Sciatic nerve (tissue), 2 donors: Measurements from ENCODE around the gene EVL. TPM values are rescaled to one million over a fixed set of nuclear protein-coding genes. Genes with fewer than 3 reads are reported as not detected.
A peak's percentile ranks its signal among the peaks of the same experiment; 100 is the strongest.

Source experiments
- ATAC-seq: fragments of 200-7000 bp; cut with Tn5 transposase; one replicate; pipeline ENCODE4 v1.9.1; 2020; ENCODE audit warnings: mild to moderate bottlenecking, moderate library complexity
- DNase-seq: peaks from one replicate; pipeline ENCODE4 v3.0.0-alpha.2; 2020; ENCODE audit warnings: low spot score
- intact Hi-C: fragments of 100-400 bp; cut with DNase I; formaldehyde crosslinking; loops from one replicate; pipeline ENCODE4 v1.14.2; 2022
- total RNA-seq: library from RNA; stranded (reverse); fragmentation: NEBNext Ultra II Directional; extraction: Animal tissue kit (Norgen Biotek cat#: 25700); gene quantifications from one replicate; pipeline ENCODE4 v1.2.1, GENCODE V29; 2021
- donor health status: DM: no; HTN: no; CAD: no.
- donor health status: DM: no; HTN: no; CAD: no.

EVL gene
- total RNA-seq, 1 donor from 2014 or later = 87.2 TPM

DNA sequence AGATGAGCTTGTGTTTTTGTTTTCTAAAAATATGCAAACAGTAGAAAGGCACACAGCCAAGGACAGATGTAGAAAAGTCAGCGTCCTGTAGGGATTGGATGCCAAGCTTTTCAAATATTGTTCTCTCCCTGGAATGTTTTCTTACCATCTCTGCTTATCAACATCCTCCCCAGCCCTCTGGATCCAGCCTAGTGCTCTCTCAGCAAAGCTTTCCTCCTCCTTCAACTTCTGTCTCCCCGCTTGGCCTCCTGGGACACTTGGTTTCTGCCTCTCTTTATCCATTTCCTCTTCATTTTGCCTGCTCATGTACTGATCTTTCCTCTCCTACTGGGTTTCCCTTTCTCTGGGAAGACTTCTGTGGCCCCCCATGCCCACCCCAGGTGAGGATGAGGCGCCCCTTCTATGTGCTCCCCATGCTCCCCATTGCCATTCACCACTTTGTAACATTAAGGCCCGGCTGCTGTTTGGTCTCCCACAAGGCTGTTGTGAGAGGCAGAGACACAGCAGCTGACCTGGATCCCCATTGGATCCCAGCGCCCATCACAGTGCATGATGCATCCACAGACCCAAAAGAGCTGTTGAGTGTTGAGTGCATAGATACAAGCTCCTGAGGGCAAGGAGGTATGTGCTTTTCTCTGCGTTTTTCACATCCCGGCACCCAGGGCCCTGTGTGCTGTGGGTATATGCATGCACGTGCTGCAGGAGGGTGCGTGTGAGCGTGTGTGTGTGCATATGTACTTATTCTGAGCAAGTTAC, 38.2 kb downstream of the EVL start:
- peak; percentile 58 for DNase-seq
- ATAC-seq = peak; percentile 80
- intact Hi-C loops = no loop called here

DNA sequence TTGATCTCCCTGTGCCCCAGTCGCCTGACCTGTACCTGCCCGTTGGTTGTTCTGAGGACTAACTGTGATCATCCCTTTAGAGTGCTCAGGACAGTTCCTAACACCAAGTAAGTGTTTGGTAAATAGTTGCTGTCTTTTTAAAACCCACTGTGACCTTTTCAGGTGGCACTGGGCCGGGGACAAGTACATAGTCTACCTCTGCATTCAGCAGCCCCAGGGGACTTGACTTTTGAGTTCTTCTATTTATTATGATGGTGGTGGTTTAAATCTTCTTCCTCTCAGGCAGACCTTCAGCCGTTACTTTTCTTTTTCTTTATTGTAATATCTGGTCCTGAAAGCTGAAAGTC, 38.8 kb downstream of the EVL start:
- ATAC-seq (no peak), DNase-seq (peak; percentile 37)
- intact Hi-C loops = no loop called here

DNA sequence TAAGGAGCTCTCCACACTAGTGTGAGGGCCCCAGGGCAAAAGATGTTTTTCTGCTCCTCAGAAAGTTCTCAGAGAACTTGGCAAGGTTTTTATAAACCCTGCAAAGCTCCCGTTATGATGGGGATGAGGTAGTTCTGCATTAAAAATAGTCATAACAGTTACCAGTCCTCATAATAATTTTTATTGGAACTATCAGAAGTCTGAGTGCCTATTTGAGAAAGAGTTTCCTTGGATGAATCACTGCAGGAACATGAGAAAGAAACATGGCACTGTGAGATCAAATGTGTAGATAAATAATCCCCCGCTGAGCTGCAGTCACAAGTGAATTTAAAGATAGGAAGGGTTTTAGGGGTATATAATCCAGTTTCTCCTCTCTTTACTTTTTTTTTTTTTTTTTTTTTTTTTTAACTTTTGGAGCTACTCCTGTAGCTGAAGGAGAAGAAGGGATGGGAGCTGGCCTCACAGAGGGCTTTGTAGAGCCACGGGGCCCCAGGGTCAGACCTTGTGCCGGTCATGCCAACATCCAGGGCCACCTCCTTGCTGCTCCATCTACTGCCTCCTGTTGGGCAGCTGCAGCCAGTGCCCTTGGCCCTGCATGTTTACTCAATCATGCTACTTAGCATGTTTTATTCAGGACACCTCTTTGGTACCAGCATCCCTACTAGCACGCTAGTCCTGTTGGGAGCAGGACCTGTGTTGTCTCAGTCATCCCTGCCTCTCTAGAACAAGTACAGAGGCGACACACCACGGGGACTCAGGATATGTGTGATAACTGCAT, 39.5 kb downstream of the EVL start:
- intact Hi-C loops = no loop called here
- ATAC-seq (no peak), DNase-seq (peak; percentile 47)

DNA sequence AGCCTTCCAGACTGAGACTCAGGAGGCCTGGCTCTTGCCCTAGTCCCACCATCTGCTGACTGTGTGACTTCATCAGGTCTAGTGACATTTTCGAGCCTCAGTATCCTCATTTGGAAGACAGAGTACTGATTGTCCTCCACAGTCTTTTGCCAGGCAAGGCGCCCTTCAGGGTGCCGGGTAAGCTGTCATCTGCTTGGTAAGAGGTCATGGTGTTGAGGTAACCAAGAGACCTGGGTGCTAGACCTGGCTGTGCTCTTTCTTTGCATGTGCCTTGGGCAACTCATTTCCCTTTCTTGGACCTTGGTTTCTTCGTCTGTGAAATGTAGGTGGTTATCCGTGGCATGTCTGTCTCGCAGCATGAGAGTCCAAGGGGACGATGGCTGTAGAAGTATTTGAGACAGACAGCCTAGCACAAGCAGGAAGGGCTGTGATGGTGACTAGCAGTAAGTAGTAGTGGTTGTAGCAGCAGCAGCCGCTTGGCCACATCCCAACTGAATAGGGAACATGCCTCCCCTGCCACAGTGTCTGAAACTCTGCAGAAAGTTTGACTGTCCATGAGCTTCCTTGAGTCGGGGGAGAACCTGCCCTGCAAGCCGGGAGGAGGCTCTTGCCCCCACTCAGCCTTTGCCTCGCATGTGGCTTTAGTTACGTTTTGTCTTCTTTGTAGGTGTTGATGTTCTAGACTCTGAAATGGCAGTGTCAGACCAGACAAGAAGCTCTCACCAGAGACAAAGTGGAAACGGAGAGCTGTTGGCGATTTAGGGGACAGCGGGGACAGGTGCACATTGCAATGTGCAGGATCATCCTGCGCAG, 40.3 kb downstream of the EVL start:
- no peak for ATAC-seq
- DNase-seq = peak; percentile 54
- intact Hi-C loops = no loop called here

DNA sequence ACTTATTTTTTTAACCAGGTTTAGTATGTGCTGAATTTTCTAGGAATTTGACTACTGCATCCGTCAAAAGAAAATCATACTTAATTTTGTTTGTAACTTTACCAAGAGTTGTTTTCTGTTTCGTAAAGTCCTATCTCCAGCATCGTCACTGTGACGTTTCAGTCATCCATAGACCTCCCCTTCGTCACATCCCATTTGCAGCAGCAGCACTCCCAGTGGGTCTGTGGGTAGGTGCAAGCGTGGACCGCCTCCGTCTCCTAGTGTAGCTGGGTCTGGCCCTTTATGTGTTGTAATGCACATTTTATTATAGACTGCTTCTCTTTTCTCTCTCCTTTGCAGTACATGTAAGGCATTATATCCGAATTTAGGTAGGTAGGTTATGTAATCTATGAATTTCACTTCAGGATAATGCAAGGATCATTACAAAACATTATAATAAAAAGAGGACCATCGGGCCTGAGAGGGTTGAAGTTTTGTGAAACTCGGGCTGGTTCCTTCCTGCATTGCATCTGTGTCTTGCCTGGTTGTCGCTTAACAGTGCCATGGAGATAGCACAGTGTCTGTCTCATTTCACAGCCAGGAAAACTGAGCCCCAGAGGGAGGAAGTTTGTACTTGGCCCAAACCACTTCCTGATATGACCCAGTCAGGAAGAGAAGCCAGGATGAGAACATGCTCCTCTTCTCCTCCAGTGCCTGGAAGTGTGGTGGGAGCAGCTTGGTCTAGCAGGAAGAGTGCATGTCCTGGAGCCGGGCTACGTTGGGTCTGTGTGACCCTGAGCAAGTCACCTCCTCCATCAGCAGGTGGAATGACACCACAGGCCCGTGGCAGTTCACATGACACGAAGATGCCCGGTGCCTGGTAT, 41.3 kb downstream of the EVL start:
- DNase-seq = peak; percentile 43
- ATAC-seq = no peak
- intact Hi-C loops = no loop called here

DNA sequence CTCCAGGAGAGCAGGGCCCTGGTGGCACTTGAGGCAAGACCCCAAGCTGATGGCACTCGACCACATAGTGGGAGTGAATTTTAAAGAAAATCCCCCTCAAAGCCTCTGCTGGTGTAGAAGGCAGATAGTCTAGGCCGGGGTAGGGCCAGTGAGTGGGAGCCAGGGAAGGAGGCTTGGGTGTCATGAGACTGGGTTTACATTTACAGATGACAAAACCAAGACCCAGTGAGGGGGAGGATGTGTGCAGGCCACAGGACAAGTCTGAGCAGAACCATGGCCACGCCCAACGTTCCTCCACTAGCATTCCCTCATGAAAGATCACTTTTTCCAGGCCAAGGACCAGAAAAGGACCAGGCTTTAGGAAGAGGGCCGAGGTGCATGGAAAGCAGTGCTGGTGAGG, 42.0 kb downstream of the EVL start:
- intact Hi-C loops = no loop called here

DNA sequence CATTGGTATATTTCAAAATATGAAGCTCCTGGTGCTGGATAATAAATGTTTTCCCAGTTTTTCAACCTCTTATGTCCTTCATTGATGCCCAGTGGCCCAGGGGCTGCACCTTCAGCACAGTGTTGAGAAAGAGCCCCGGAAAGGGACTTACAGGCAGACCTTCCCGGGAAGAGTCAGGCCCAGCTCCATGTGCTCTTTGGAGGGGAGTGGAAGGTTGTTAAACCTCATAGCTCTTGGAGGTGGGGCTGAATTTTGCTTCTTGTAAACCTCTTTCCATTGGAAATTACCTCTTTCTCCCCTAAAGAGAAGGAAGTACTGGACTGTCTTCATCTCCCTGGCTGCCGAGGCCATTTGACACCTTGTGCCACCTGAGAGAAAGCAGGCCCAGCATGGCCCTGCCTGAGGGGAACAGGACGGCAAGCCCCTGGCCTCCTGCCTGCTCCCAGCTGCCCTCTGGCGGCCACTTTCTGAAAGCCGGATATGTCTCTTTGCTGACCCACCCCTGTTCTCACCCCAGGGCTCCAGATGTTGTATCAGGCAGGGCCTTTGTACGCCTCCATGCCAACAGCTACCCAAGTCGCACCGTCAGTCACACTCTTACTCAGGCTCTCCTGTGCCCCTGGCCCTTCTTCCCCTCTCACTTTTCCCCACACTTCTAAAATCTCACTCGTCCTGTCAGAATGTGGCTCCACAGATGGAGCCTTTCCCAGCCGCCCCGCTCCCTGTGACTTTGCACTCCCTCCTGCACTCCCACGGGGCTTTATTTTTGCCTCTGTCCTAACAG, 43.0 kb downstream of the EVL start:
- intact Hi-C loops = no loop called here
- ATAC-seq = peak; percentile 84
- peak; percentile 89 for DNase-seq

More for the DNA sequence above, 42.0 kb downstream of the EVL start:
- peak; percentile 48 for DNase-seq
- no peak for ATAC-seq

DNA sequence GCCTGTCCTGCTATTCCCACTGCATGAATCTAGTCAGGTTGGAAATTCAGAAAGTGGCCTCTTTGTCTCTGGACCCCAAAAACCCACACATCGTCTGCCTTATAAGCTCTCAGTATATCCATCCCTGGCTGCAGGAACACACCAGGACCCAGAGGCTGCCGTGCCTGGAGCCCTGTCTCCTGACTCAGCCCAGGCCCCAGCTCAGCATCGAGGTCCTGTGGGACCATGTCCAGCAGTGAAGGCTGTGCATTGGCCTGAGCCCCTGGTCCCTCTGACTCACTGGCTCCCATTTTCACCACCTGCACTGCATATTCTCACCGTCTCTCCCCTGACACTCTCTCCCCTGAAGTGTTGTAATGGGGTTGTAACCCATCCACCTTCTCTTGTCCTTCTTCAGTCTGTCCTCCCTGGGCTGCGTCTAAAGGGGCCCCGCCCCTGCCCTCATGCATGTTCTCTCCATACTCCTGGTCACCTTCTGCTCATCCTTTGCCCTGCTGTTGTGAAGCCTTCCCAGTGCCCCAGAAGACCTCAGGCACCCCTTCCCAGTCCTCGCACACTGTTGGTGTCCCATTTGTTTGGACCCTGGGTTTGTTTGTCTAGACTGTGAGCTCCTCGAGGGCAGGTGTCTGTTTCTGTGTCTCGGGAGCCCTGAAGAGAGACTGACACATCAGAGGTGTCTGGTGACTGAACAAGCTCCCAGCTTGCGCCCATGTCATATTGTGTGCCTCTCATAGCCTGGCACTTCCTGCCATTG, 43.8 kb downstream of the EVL start:
- ATAC-seq (peak; percentile 5), DNase-seq (peak; percentile 49)
- intact Hi-C loops = no loop called here

DNA sequence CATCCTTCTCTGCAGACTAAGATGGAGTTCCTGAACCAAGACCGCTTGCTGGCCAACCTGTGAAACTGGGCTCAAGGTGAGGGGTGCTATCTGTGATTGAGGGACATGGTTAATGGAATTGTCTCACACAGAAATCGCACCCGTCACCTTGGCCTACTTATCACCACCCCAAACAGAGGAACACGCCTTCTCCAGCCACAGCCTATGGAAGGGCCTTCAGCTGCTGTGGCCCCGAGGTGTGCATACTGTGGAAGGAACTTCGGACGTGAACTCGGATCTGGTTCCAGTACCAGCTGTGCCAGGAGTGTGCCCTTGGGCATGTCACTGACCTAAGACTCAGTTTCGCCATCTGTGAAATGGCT, 44.4 kb downstream of the EVL start:
- ATAC-seq = no peak
- intact Hi-C loops = no loop called here
- DNase-seq = peak; percentile 46

DNA sequence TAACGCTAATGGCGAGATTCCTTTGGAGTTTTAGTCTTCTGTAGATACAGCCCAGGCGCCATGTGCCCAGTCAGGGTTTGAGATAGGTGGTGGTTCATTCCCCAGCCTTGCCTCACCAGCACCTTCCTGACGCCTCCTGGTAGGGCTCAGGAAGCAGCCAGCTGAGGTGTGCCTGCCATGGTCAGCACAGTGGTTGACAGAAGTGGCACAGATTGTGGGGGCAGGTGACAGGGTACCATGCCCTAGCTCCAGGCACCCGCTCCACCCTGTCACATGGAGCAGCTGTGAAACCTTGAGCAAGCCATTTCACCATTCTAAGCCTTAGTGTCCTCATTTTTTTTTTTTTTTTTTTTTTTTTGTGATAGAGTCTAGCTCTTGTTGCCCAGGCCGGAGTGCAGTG, 45.6 kb downstream of the EVL start:
- intact Hi-C loops = no loop called here
- ATAC-seq (no peak), DNase-seq (peak; percentile 22)

DNA sequence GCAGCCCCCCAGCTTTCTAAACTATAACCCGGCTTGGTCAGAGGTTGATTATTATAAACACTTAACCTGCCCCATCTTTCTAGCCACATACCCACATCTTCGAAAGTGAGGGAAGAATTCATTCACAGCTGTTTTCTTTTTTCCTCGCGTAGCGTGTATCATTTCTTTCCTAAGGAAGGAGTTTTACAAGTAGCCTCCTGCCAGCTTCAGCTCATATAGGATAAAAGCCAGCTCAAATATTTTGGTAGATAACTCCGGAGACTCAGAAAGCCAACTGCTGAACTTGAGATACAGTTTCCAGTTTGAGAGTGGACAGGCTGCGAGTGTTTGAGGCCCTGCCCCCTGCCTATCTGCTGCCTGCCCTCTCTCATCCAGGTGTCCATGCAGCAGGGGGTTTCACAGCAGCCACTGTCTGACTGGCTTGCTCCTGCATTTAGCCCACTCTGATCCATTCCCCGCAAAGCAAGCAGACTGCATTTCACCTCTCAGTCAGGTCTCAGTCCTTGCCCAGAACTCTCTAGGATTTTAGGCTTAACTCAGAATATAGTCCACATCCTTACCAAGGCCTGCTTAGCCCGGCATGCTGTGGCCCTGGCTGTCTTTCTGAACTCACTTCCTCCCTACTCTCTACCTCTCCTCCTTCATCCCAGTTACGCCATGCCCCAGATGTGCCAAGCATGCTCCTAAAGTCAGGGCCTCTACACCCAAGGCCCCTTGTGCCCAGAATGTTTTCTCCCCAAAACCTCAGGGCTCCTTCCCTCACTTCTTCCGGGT, 46.9 kb downstream of the EVL start:
- intact Hi-C loops = no loop called here
- DNase-seq (no peak), ATAC-seq (no peak)

DNA sequence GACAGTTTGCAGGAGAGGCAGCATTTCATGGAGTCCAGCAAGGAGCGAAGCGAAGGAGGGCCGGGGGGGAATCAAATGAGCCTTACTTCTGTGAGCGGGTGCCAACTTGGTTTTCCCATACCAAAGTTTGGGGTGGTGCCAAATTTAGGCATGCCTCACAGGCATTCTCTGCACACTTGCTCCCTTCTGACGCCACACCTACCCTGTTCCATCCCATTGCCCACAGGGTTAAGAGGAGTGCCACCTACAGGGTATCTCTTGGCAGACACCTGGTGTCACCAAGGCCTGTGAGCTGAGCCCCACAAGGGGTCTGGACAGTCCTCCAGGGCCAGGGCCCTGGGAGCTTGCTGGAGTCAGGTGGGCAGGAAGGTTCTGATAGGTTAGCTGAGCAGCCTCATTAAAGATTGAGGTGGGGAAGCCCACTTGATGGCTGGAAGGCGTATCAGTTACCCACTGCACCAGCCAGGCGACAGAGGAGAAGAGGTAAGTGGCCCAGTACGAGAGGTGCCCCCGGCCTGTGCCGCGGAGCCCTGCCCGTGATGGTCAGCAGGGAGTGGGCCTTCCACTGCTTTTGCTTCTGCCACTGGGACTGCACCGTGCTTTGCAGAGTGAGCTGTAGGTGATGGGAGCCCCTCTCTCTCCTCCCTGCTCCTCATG, 49.0 kb downstream of the EVL start:
- intact Hi-C loops = no loop called here
- DNase-seq = no peak
- ATAC-seq = no peak

DNA sequence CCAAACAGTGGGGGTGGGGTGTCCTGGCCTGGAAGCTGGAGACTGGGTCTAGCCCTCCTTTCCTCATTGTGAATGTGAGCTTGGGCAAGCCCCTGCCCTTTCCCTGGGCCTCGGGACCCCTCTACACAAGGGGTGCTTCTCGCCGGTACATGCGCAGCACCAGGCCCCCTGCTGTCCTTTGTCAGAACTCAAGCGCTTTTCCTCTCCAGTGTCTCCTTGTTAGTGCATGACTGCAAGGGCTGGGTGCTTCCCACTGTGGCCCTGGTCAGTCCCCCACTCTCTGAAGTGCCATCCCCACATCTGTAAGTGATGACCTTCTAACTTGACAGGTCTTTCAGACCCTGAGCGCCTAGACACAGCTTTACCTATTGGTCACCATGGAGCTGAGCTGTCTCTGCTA, 50.0 kb downstream of the EVL start:
- intact Hi-C loops = no loop called here
- ATAC-seq (no peak), DNase-seq (no peak)

DNA sequence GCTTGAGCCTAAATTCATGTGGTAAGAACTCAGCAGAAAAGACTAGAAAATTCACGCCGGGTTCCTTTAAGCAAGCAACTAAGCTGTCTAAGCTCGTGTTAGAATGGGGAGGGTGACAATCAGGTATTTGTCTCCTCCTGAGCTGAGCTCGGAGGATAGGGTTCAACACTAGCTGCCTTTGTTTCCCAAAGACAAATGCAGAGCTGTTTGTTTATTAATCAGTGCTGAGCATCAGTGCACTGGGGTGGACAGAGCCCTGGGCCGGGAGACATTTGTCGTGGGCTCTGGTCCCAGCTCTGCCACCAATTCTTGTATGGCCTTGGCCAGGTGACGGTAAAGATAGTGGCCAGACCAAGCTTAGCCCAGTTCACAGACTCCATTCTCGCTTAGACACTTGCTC, 50.5 kb downstream of the EVL start:
- intact Hi-C loops = no loop called here
- ATAC-seq = no peak
- no peak for DNase-seq

DNA sequence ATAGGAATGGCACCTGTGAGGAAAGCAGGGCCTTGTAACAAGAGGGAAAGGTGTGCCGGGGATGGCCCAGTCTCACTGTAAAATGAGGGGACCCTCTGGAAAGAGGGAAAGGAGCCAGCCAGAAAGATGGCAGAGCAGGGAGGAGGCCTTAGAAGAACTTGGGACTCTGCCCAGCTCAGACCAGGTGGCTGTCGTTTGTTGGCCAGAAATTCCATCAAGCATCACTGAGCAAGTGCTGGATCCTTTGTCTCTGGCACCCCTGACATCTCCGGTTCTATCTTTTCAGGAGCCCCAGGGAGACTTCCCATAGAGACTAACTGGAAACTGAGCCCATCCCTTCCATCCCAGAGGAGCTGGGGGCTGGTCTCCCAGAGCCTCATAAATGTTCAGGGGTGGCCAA, 50.9 kb downstream of the EVL start:
- intact Hi-C loops = no loop called here
- ATAC-seq = no peak
- no peak for DNase-seq

DNA sequence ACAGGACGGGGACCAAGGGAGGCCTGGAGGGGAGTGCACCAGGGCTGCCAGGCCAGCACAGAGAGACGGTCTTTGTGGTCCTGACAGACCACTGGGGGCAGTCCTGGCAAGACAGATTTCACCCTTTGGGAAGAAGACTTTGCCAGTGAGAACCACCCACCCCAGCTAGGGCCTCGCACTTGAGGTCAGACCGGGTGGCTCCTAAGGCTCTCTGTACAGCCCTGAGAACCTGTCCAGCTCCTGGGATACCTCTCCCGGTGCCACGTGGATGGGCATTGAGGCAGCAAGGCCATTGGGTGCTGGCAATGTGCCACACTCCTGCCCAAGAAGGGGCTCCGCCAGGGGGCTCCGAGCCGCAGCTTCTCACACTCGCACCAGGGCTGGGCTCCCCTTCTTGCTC, 51.8 kb downstream of the EVL start:
- intact Hi-C loops = no loop called here
- DNase-seq (no peak), ATAC-seq (no peak)
